ENCODE data around the gene SYN1.

GRCh38 chrX:47556045-47556623 is 63.5 kb downstream of the SYN1 start:
- no peak for TF ChIP-seq USF1 (IDR thresholded peaks at IDR 0.05)
- TF ChIP-seq TAF1 (IDR thresholded peaks at IDR 0.05; ENCODE audit: low read depth) = peak; percentile 54
- TF ChIP-seq MAX (IDR thresholded peaks at IDR 0.05) = 0 out of 2 replicates have a peak, but pooled peaks have one; percentile 16
- TF ChIP-seq NFIC (IDR thresholded peaks at IDR 0.05) = no peak
- no peak for TF ChIP-seq CEBPB (IDR thresholded peaks at IDR 0.05)
- no peak for TF ChIP-seq CREB1 (IDR thresholded peaks at IDR 0.05; ENCODE audit: low read depth)
- TF ChIP-seq TCF12 (IDR thresholded peaks at IDR 0.05; ENCODE audit: low read depth) = no peak
- TF ChIP-seq EGR1 (IDR thresholded peaks at IDR 0.05) = no peak

Measured in Ishikawa (cell line).